ENCODE results near the gene TTN.
A peak's percentile ranks its signal among the peaks of the same experiment; 100 is the strongest.

The TTN gene

DNA sequence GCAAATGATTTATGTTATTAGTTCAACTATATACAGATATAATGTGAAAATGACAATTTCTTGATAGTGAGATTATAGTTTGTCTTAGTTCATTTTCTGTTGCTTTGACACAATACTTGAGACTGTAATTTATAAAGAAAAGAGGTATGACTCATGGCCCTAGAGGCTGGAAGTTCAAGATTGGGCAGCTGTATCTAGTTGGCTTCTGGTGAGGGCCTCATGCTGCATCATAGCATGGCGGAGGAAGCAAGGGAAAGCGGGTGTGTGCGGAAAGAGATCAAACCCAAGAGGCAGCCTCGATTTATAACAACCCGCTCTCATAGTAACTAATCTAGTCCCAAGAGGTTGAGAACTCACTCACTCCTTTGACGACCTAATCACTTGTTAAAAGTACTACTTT lies 315.6 kb downstream of the TTN start:
- no peak for DNase-seq
- Histone ChIP-seq H4K5ac (ENCODE audit: low read length) (no peak overlapping the region), H4K8ac (ENCODE audit: low read depth, low read length) (no peak overlapping the region), H3K9ac (ENCODE audit: low read length) (no peak overlapping the region), H3K27ac (ENCODE audit: low read depth, low read length) (no peak overlapping the region), H3K79me1 (ENCODE audit: low read length) (no peaks in the 10 kb centered on the region), H3K56ac (ENCODE audit: low read length) (no peak overlapping the region), H3K18ac (ENCODE audit: low read length) (no peak overlapping the region), H2AK5ac (ENCODE audit: low read length) (no peak overlapping the region), H2BK15ac (replicated peaks; ENCODE audit: low read depth) (no peak overlapping the region), H3K79me2 (ENCODE audit: control insufficient read depth, insufficient read depth, low read length) (no peaks in the 10 kb centered on the region), H3K4me3 (ENCODE audit: low read length) (no peak overlapping the region), H3K4ac (ENCODE audit: low read depth, low read length) (no peak overlapping the region), H2BK5ac (ENCODE audit: low read length) (no peak overlapping the region), H3K36me3 (ENCODE audit: control insufficient read depth, insufficient read depth, low read length) (peaks cover 2% of the 10 kb centered on the region), H2BK120ac (ENCODE audit: low read depth, low read length) (no peak overlapping the region), H3K23ac (ENCODE audit: low read length) (no peak overlapping the region), H3K27me3 (ENCODE audit: insufficient read depth, low read length, poor library complexity) (no peaks in the 10 kb centered on the region), H3K4me2 (ENCODE audit: low read length) (no peak overlapping the region), H3K4me1 (ENCODE audit: control insufficient read depth, low read depth, low read length) (no peaks in the 10 kb centered on the region)
- WGBS (ENCODE audit: extremely low coverage, insufficient coverage, low lambda C conversion rate), result no CpG with 5 or more reads among the region's 6 CpGs

- Histone ChIP-seq H2AK5ac (ENCODE audit: low read length) (no peak overlapping the region), H2BK120ac (ENCODE audit: low read depth, low read length) (no peak overlapping the region), H3K27me3 (ENCODE audit: insufficient read depth, low read length, poor library complexity) (no peaks in the 10 kb centered on the region), H3K79me2 (ENCODE audit: control insufficient read depth, insufficient read depth, low read length) (peaks cover 5% of the 10 kb centered on the region), H3K4me3 (ENCODE audit: low read length) (no peak overlapping the region), H3K18ac (ENCODE audit: low read length) (no peak overlapping the region), H3K79me1 (ENCODE audit: low read length) (peaks cover 10% of the 10 kb centered on the region), H4K5ac (ENCODE audit: low read length) (no peak overlapping the region), H3K4me2 (ENCODE audit: low read length) (no peak overlapping the region), H3K36me3 (ENCODE audit: control insufficient read depth, insufficient read depth, low read length) (no peaks in the 10 kb centered on the region), H3K4ac (ENCODE audit: low read depth, low read length) (no peak overlapping the region), H3K56ac (ENCODE audit: low read length) (no peak overlapping the region), H3K27ac (ENCODE audit: low read depth, low read length) (no peak overlapping the region), H2BK15ac (replicated peaks; ENCODE audit: low read depth) (no peak overlapping the region), H3K23ac (ENCODE audit: low read length) (no peak overlapping the region), H4K8ac (ENCODE audit: low read depth, low read length) (no peak overlapping the region), H3K4me1 (ENCODE audit: control insufficient read depth, low read depth, low read length) (no peaks in the 10 kb centered on the region), H3K9ac (ENCODE audit: low read length) (no peak overlapping the region), H2BK5ac (ENCODE audit: low read length) (no peak overlapping the region)
- no CpG with 5 or more reads among the region's 3 CpGs for WGBS (ENCODE audit: extremely low coverage, insufficient coverage, low lambda C conversion rate)
- DNase-seq, result no peak
These were observed 321.9 kb downstream of the TTN start for GRCh38 chr2:178485356-178485755.

DNA sequence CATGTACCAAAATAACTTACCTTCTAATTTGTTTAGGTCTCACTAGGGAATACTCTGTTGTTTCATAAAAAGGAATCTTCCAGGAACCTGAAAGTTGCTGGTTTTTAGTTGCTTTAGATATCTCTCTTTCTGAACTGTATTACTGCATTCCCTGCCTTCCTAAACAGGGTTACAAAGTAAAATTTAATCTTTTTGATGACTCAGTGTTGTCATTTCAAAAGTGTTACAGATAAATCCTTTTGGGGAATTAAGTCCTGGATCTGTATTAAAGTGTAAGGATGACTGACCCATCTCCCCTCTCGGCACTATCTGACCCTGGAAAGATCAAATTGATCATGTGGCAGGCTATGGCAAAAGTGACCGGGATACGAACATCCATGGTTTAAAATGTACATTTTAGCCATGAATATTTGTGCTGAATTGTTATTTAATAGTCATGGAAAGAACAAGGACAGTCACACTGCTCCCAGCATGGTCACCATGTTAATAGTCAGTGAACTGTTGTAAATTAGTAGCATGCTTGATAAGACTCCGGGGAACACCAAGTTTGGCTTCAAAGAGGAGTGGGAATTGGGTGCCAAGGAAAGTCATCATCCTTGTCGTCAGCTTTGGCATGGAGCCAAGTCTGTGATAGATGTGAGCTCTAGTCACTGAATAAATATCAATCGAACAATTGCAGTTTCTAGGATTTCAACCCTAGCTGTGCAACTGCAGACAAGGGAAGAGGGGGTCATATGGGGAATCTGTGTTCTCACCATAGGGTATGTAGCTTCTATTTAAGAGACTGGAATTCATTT lies 322.8 kb downstream of the TTN start:
- no peak overlapping the region for H3K9ac ChIP-seq (ENCODE audit: low read length)
- H4K5ac ChIP-seq (ENCODE audit: low read length), result no peak overlapping the region
- no peaks in the 10 kb centered on the region for H3K36me3 ChIP-seq (ENCODE audit: control insufficient read depth, insufficient read depth, low read length)
- no peak overlapping the region for H2BK120ac ChIP-seq (ENCODE audit: low read depth, low read length)
- no peaks in the 10 kb centered on the region for H3K27me3 ChIP-seq (ENCODE audit: insufficient read depth, low read length, poor library complexity)
- no peak overlapping the region for H2AK5ac ChIP-seq (ENCODE audit: low read length)
- H3K79me2 ChIP-seq (ENCODE audit: control insufficient read depth, insufficient read depth, low read length), result peaks cover 5% of the 10 kb centered on the region
- H2BK5ac ChIP-seq (ENCODE audit: low read length), result no peak overlapping the region
- H3K27ac ChIP-seq (ENCODE audit: low read depth, low read length), result no peak overlapping the region
- H2BK15ac ChIP-seq (replicated peaks; ENCODE audit: low read depth), result no peak overlapping the region
- no peak overlapping the region for H3K4ac ChIP-seq (ENCODE audit: low read depth, low read length)
- H3K4me2 ChIP-seq (ENCODE audit: low read length), result no peak overlapping the region
- H4K8ac ChIP-seq (ENCODE audit: low read depth, low read length), result no peak overlapping the region
- no peak overlapping the region for H3K23ac ChIP-seq (ENCODE audit: low read length)
- no peak for DNase-seq
- no CpG with 5 or more reads among the region's 6 CpGs for WGBS (ENCODE audit: extremely low coverage, insufficient coverage, low lambda C conversion rate)
- no peaks in the 10 kb centered on the region for H3K4me1 ChIP-seq (ENCODE audit: control insufficient read depth, low read depth, low read length)
- peaks cover 10% of the 10 kb centered on the region for H3K79me1 ChIP-seq (ENCODE audit: low read length)
- no peak overlapping the region for H3K4me3 ChIP-seq (ENCODE audit: low read length)
- H3K56ac ChIP-seq (ENCODE audit: low read length), result no peak overlapping the region
- H3K18ac ChIP-seq (ENCODE audit: low read length), result no peak overlapping the region

DNA sequence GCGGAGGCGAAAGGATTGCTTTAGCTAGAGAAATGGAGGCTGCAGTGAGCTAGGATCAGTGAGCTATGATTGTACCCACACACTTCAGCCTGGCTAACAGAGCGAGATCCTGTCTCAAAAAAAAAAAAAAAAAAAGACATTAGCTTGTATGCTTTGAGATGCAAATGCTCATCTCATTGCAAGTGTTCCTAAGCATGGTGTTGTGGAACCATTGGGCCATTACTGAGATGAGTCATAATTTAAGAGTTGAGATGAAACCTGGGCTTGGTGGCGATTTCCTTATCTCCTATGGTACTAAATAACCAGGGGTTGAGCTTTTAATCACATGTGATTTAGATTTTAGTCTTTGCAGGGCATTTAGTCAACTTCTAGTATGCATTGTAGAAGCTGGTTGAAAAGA lies 324.8 kb downstream of the TTN start:
- H2AK5ac ChIP-seq (ENCODE audit: low read length), result no peak overlapping the region
- H3K4me3 ChIP-seq (ENCODE audit: low read length), result no peak overlapping the region
- H3K79me2 ChIP-seq (ENCODE audit: control insufficient read depth, insufficient read depth, low read length), result peaks cover 5% of the 10 kb centered on the region
- H3K27ac ChIP-seq (ENCODE audit: low read depth, low read length), result no peak overlapping the region
- peak; percentile 32 for DNase-seq
- no peak overlapping the region for H2BK120ac ChIP-seq (ENCODE audit: low read depth, low read length)
- H4K5ac ChIP-seq (ENCODE audit: low read length), result no peak overlapping the region
- no peak overlapping the region for H3K56ac ChIP-seq (ENCODE audit: low read length)
- WGBS (ENCODE audit: extremely low coverage, insufficient coverage, low lambda C conversion rate), result no CpG with 5 or more reads among the region's 4 CpGs
- H3K4me2 ChIP-seq (ENCODE audit: low read length), result no peak overlapping the region
- peaks cover 10% of the 10 kb centered on the region for H3K79me1 ChIP-seq (ENCODE audit: low read length)
- no peak overlapping the region for H2BK15ac ChIP-seq (replicated peaks; ENCODE audit: low read depth)
- H2BK5ac ChIP-seq (ENCODE audit: low read length), result no peak overlapping the region
- no peak overlapping the region for H3K9ac ChIP-seq (ENCODE audit: low read length)
- H3K18ac ChIP-seq (ENCODE audit: low read length), result no peak overlapping the region
- H3K4me1 ChIP-seq (ENCODE audit: control insufficient read depth, low read depth, low read length), result no peaks in the 10 kb centered on the region
- H3K23ac ChIP-seq (ENCODE audit: low read length), result no peak overlapping the region
- no peaks in the 10 kb centered on the region for H3K36me3 ChIP-seq (ENCODE audit: control insufficient read depth, insufficient read depth, low read length)
- H3K4ac ChIP-seq (ENCODE audit: low read depth, low read length), result no peak overlapping the region
- no peak overlapping the region for H4K8ac ChIP-seq (ENCODE audit: low read depth, low read length)
- H3K27me3 ChIP-seq (ENCODE audit: insufficient read depth, low read length, poor library complexity), result no peaks in the 10 kb centered on the region

DNA sequence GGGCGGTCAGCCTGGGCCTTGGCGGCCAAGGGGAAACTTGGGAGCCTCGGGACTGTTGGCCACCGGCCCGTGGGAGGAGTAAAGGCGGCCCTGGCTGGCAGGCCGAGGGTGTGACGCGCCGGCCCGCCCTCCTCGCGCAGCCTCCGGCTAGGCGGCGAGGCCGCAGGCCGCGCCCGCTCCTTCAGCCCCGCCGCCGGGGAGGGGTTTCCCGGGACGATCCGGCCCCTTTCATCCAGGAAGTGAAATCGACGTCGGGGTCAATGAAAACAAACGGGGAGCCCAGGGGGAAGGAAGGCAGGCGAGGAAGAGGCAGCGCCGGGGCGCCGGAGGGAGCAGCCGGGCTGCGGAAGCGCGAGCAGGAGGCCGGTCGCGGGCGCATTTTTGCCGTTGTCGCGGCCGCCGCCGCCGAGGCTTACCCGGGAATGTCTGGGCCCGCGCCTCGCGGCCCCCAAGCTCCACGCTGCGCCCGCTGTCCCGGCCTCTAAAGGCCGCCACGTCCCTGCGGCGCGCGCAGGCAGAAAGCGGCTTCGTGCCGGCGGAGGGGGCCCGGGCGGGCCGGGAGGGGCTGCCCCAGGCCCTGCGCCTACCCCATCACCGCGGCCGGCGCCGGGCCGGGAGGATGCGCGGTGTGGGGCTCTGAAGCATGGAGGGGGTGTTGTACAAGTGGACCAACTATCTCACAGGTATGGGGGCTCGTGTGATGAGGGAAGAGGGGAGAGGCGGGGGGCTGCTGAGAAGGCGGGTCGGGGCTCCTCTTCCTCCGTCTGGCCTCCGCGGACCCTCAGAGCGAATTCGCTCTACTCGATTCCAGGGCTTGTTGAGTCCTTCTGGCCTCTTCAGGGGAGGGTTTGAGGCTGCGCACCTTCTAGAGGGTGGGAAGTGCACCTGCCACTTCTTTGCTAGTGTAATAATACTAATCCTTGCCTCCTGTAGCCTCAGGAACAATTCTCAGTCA lies 326.7 kb downstream of the TTN start, which contains the start of gene PLEKHA3:
PLEKHA3 (plus strand) TSS at position 231 of the 955 bp plus-strand sequence; CDS start at position 644, 413 bp downstream.
- peaks cover 10% of the 10 kb centered on the region for H3K79me1 ChIP-seq (ENCODE audit: low read length)
- H3K4me3 ChIP-seq (ENCODE audit: low read length), result peak within 1 kb of the TSS; percentile 46
- no peaks in the 10 kb centered on the region for H3K4me1 ChIP-seq (ENCODE audit: control insufficient read depth, low read depth, low read length)
- H3K79me2 ChIP-seq (ENCODE audit: control insufficient read depth, insufficient read depth, low read length), result peaks cover 5% of the 10 kb centered on the region
- no peaks in the 10 kb centered on the region for H3K27me3 ChIP-seq (ENCODE audit: insufficient read depth, low read length, poor library complexity)
- H2AK5ac ChIP-seq (ENCODE audit: low read length), result no peak within 1 kb of the TSS
- no peak within 1 kb of the TSS for H3K4ac ChIP-seq (ENCODE audit: low read depth, low read length)
- no peak within 1 kb of the TSS for H2BK15ac ChIP-seq (replicated peaks; ENCODE audit: low read depth)
- no peak within 1 kb of the TSS for H2BK5ac ChIP-seq (ENCODE audit: low read length)
- peak within 1 kb of the TSS; percentile 10 for H3K27ac ChIP-seq (ENCODE audit: low read depth, low read length)
- DNase-seq, result peak; percentile 97
- H4K8ac ChIP-seq (ENCODE audit: low read depth, low read length), result no peak within 1 kb of the TSS
- H3K9ac ChIP-seq (ENCODE audit: low read length), result peak within 1 kb of the TSS; percentile 68
- no peak within 1 kb of the TSS for H3K18ac ChIP-seq (ENCODE audit: low read length)
- H4K5ac ChIP-seq (ENCODE audit: low read length), result no peak within 1 kb of the TSS
- peak within 1 kb of the TSS; percentile 25 for H3K4me2 ChIP-seq (ENCODE audit: low read length)
- H2BK120ac ChIP-seq (ENCODE audit: low read depth, low read length), result no peak within 1 kb of the TSS
- WGBS (ENCODE audit: extremely low coverage, insufficient coverage, low lambda C conversion rate), result no CpG with 5 or more reads among the region's 92 CpGs
- peak within 1 kb of the TSS; percentile 85 for H3K56ac ChIP-seq (ENCODE audit: low read length)
- H3K23ac ChIP-seq (ENCODE audit: low read length), result no peak within 1 kb of the TSS
- H3K36me3 ChIP-seq (ENCODE audit: control insufficient read depth, insufficient read depth, low read length), result no peaks in the 10 kb centered on the region
